ENCODE measurements around the gene PTGES3. TPM values are rescaled to one million over a fixed set of nuclear protein-coding genes. Genes with fewer than 3 reads are reported as not detected.
"Not testable (repeated sequence)": the region's sequence is repeated elsewhere in the genome, so short reads cannot be mapped to it uniquely, and the experiment has no call there.

Gene PTGES3
- polyA plus RNA-seq, 3 donors = 46.1 to 232 (median 187) TPM

GRCh38 chr12:56709759-56710376, 21.8 kb upstream of the PTGES3 start:
- Histone ChIP-seq H2AFZ (ENCODE audit: insufficient read depth, low read depth, low read length, poor library complexity, severe bottlenecking) (no peak overlapping the region), H3K27me3 (ENCODE audit: control insufficient read depth in 2 of 2, insufficient read depth in 2 of 2, low read length in 2 of 2) (no peaks in the 10 kb centered on the region), H3K4me1 (ENCODE audit: control insufficient read depth in 1 of 2, insufficient read depth in 2 of 2, low read length in 2 of 2) (peaks cover 14 to 30% of the 10 kb centered on the region in 2 donors), H4K20me1 (ENCODE audit: insufficient read depth, low read length) (peaks cover 25% of the 10 kb centered on the region), H3K36me3 (replicated peaks in 1 of 2; ENCODE audit: control insufficient read depth in 1 of 2, insufficient read depth in 2 of 2, low read length in 2 of 2) (peaks cover 38 to 42% of the 10 kb centered on the region in 2 donors), H3K4me2 (replicated peaks; ENCODE audit: extremely low read depth, low read length, poor library complexity, severe bottlenecking) (no peak overlapping the region), H3K9ac (ENCODE audit: insufficient read depth, low read length, poor library complexity, severe bottlenecking) (no peak overlapping the region), H3K27ac (ENCODE audit: low read depth in 1 of 2, low read length in 2 of 2) (peak overlapping the region in 1 of 2 donors; percentile 1), H3K79me2 (ENCODE audit: insufficient read depth, low read length) (peaks cover 7% of the 10 kb centered on the region), H3K9me3 (replicated peaks in 1 of 2; ENCODE audit: control insufficient read depth in 1 of 2, insufficient read depth in 1 of 2, low read length in 2 of 2) (no peaks in the 10 kb centered on the region), H3K4me3 (replicated peaks in 1 of 3; ENCODE audit: low read depth in 2 of 3, low read length in 3 of 3) (no peak overlapping the region)
- Mint-ChIP-seq H3K36me3 (peaks cover 33 to 42% of the 10 kb centered on the region in 2 donors), H3K9me3 (peaks cover 0 to 2% (median 0%) of the 10 kb centered on the region in 7 donors), H3K4me3 (no peak overlapping the region), H3K27me3 (ENCODE audit: low read depth in 3 of 3) (no peaks in the 10 kb centered on the region), H3K4me1 (peaks cover 33% of the 10 kb centered on the region), H3K27ac (peak overlapping the region in 6 of 7 donors; percentile 25 to 73 (median 60))
- WGBS (ENCODE audit: insufficient coverage) = no CpG with 5 or more reads among the region's 5 CpGs
- no peak for DNase-seq
- intact Hi-C loops (cut with micrococcal nuclease) = no loop called here
- TF ChIP-seq CTCF (IDR thresholded peaks at IDR 0.05) = no peak

GRCh38 chr12:56704522-56704921, 16.4 kb upstream of the PTGES3 start:
- H3K4me1 ChIP-seq (ENCODE audit: control insufficient read depth in 1 of 2, insufficient read depth in 2 of 2, low read length in 2 of 2) = peaks cover 41 to 53% of the 10 kb centered on the region in 2 donors
- DNase-seq; H3K4me3 Mint-ChIP-seq; H3K36me3 ChIP-seq (replicated peaks in 1 of 2; ENCODE audit: control insufficient read depth in 1 of 2, insufficient read depth in 2 of 2, low read length in 2 of 2); H2AFZ ChIP-seq (ENCODE audit: insufficient read depth, low read depth, low read length, poor library complexity, severe bottlenecking); H3K4me2 ChIP-seq (replicated peaks; ENCODE audit: extremely low read depth, low read length, poor library complexity, severe bottlenecking); H3K27me3 ChIP-seq (ENCODE audit: control insufficient read depth in 2 of 2, insufficient read depth in 2 of 2, low read length in 2 of 2); intact Hi-C loops (cut with micrococcal nuclease); H3K4me3 ChIP-seq (replicated peaks in 1 of 3; ENCODE audit: low read depth in 2 of 3, low read length in 3 of 3); H3K9ac ChIP-seq (ENCODE audit: insufficient read depth, low read length, poor library complexity, severe bottlenecking); H3K36me3 Mint-ChIP-seq; H3K9me3 Mint-ChIP-seq; H4K20me1 ChIP-seq (ENCODE audit: insufficient read depth, low read length); H3K27me3 Mint-ChIP-seq (ENCODE audit: low read depth in 3 of 3); H3K27ac ChIP-seq (ENCODE audit: low read depth in 1 of 2, low read length in 2 of 2); H3K79me2 ChIP-seq (ENCODE audit: insufficient read depth, low read length); H3K9me3 ChIP-seq (replicated peaks in 1 of 2; ENCODE audit: control insufficient read depth in 1 of 2, insufficient read depth in 1 of 2, low read length in 2 of 2): not testable (repeated sequence)
- 100% methylated on average over 5 of the region's 5 CpGs for WGBS (ENCODE audit: insufficient coverage)
- Mint-ChIP-seq H3K4me1 (peaks cover 39% of the 10 kb centered on the region), H3K27ac (peak overlapping the region in 3 of 7 donors; percentile 15 to 87 (median 18))
